ENCODE results near the gene TLDC2. TPM values are rescaled to one million over a fixed set of nuclear protein-coding genes. Genes with fewer than 3 reads are reported as not detected.

Gene TLDC2
- not detected in 2 replicates for total RNA-seq

DNA sequence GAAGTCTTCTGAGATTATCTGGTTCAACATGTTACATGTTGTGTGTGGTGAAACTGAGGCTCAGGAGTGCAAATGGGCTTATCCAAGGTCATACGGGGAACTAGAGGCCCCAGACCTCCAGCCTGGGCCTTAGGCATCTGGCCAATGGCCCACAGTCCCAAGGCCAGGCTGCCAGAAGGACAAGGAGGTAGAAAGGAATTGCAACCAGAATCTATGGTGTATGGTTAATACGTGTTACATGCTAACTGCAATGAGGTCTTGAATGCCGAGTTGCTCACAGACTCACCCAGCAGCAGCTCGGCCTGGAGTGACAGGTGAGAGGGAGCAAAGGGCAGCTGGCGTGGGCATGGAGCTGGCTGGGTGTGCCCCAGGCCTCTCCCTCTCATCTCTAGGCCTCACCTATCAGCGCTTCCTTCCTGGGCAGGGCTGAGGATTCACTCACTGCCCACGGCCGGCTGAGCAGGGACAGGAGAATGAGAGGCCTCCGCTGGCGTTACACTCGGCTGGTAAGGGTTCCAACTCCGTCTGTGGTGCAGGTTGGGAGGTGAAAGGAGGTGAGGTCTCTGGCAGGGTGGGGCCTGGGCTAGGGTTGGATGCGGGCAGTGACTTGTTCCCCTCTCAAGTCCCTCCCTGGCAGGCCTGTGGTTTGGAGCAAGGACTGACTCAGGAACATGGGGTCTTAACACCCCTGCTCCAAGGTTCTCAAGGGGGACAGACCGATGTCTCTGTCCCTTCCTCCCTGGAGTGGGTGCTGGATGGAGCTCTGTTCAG, at the start of gene TLDC2:
TLDC2 (plus strand) TSS at position 437 of the 771 bp plus-strand sequence; CDS start at position 474, 37 bp downstream.

Other genes with a start within 250 kb of the TLDC2 start
- gene SLA2, start 229.9 kb upstream of the TLDC2 start, total RNA-seq: not detected in 2 replicates
- gene NDRG3, start 130.0 kb upstream of the TLDC2 start, total RNA-seq: 27.5 and 47.1 TPM in 2 replicates
- gene DSN1, start 102.4 kb upstream of the TLDC2 start, total RNA-seq: 11.0 and 11.7 TPM in 2 replicates
- gene SAMHD1, start 75.6 kb downstream of the TLDC2 start, total RNA-seq: 1.2 and 3.9 TPM in 2 replicates
- 4.3 and 6.1 TPM in 2 replicates for gene RBL1, start 219.9 kb downstream of the TLDC2 start, total RNA-seq